ENCODE measurements around the gene RAB25. TPM values are rescaled to one million over a fixed set of nuclear protein-coding genes. Genes with fewer than 3 reads are reported as not detected.

RAB25 gene
- polyA plus RNA-seq, 1 donor: 174 TPM

DNA sequence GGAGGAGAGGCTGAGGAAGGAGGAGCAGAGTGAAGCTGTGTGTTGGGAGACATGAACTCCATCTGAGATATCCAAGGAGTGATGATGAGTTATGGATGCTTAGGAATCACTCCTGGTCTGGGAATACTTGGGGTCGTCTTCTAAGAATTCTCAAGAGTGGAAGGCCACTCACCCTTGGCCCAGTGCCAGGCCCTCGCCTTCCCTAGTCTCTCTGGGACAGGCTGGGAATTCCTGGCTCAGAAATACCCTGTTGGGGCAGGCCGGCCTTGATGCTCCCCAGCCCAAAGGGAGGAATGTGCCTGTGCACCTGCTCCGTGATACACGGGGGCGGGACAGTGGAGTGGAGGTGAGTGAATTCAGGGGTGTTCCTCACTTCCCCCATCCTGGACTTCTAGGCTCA, 40.9 kb downstream of the RAB25 start:
- no peak for DNase-seq
- H3K27ac ChIP-seq (ENCODE audit: low read length): no peak overlapping the region

DNA sequence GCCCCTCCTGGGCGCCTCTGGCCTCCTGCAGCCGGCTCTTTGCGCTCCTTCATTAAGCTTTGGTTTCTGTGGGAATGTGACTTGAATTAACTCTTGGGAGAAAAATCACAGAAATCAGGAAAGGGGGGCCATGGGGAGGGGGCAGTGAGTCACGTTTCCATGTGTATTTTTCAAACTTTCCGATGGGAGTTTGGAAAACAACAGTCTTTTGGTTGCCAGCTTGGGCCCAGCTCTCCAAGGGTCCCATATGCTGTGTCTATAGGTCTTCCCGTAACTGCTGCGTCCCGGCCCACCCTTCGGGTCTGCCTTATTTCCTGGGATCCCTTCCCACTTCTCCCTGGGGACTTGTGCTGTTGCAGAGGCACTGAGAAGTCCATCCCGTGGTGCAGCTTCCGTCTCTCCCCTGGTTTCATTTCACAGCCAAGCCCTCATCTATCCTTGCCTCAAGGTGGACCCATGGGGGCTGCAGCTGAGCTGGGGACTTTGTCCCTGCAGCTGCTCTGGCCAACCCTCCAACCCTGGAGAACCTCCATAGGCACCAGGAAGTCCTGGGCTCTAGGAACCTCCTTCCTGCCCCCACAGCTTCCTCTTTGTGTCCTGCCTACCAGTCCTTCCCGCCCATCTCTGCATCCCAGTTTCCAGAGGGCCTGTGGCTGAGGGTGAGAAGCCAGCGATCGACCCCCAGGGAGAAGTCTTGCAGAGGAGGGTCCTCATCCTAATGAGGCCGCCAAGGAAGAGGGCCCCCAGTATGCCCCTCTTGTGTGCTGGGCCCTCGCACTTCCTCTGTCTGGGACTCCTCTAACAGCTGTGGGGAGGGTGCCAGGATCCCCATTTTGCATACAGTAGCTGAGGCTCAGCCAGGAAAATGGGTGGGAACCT, 41.9 kb downstream of the RAB25 start:
- Histone ChIP-seq H3K9me3 (ENCODE audit: control insufficient read depth, low read depth, low read length) (no peaks in the 10 kb centered on the region), H3K4me1 (ENCODE audit: control insufficient read depth, insufficient read depth, low read length) (peaks cover 65% of the 10 kb centered on the region), H3K4me3 (ENCODE audit: low read length) (no peak overlapping the region), H3K27me3 (ENCODE audit: control insufficient read depth, insufficient read depth, low read length) (no peaks in the 10 kb centered on the region), H3K27ac (ENCODE audit: low read length) (peak overlapping the region; percentile 83), H3K36me3 (ENCODE audit: control insufficient read depth, insufficient read depth, low read length) (no peaks in the 10 kb centered on the region)
- no CpG with 5 or more reads among the region's 16 CpGs for WGBS (ENCODE audit: insufficient coverage, low lambda C conversion rate)
- peak; percentile 82 to 87 for DNase-seq

More for the DNA sequence above, 40.9 kb downstream of the RAB25 start:
- Histone ChIP-seq H3K4me3 (ENCODE audit: low read length) (no peak overlapping the region), H3K9me3 (ENCODE audit: control insufficient read depth, low read depth, low read length) (no peaks in the 10 kb centered on the region), H3K36me3 (ENCODE audit: control insufficient read depth, insufficient read depth, low read length) (no peaks in the 10 kb centered on the region), H3K27me3 (ENCODE audit: control insufficient read depth, insufficient read depth, low read length) (no peaks in the 10 kb centered on the region), H3K4me1 (ENCODE audit: control insufficient read depth, insufficient read depth, low read length) (peaks cover 64% of the 10 kb centered on the region)
- no CpG with 5 or more reads among the region's 6 CpGs for WGBS (ENCODE audit: insufficient coverage, low lambda C conversion rate)

- H3K4me3 ChIP-seq (ENCODE audit: low read length): no peak overlapping the region
- no peaks in the 10 kb centered on the region for H3K9me3 ChIP-seq (ENCODE audit: control insufficient read depth, low read depth, low read length)
- peak in 1 of 2 donors; percentile 39 for DNase-seq
These were observed 42.6 kb downstream of the RAB25 start for GRCh38 chr1:156103521-156103947.

DNA sequence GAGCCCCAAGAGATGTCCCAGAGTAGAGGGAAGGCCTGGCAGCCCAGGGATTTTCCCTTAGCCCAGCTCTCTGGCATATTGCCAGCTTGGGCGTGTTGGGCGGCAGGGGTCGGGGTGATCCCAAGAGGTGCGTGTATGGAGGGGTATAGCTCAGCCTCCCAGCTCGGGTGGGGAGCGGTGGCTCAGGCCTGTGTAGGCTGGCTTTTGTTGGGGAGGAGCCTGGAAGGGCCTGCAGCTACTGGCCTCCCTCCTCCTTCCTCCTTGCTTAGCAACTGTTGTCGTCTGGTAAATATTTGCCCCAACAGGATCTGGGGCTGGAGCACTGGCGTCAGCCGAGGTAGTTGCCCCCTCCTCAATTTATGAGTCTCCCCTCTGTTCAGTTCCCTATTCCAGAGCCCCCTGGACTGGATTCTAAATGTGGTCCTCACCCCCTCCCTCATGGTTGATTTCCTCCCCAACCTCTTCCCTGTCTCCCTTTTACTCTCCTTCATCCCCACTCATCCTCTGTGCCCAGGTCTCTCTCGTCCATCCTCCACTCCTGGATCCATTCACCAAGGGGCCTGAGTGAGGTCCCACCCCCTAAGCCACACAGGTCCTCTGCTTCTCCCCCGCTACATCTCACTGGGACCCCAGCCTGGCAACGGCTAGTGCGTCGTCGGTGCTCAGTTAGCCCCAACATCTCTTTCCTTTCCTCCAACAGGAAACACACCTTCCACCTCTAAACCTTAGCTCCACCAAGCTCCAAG, 43.3 kb downstream of the RAB25 start:
- Histone ChIP-seq H3K4me1 (ENCODE audit: control insufficient read depth, insufficient read depth, low read length) (peaks cover 65% of the 10 kb centered on the region), H3K27ac (ENCODE audit: low read length) (peak overlapping the region; percentile 83), H3K9me3 (ENCODE audit: control insufficient read depth, low read depth, low read length) (no peaks in the 10 kb centered on the region), H3K36me3 (ENCODE audit: control insufficient read depth, insufficient read depth, low read length) (no peaks in the 10 kb centered on the region), H3K4me3 (ENCODE audit: low read length) (no peak overlapping the region), H3K27me3 (ENCODE audit: control insufficient read depth, insufficient read depth, low read length) (no peaks in the 10 kb centered on the region)
- 12% methylated on average over 4 of the region's 15 CpGs for WGBS (ENCODE audit: insufficient coverage, low lambda C conversion rate)
- DNase-seq: peak; percentile 91 to 93

More at GRCh38 chr1:156103521-156103947, 42.6 kb downstream of the RAB25 start:
- Histone ChIP-seq H3K36me3 (ENCODE audit: control insufficient read depth, insufficient read depth, low read length) (no peaks in the 10 kb centered on the region), H3K27ac (ENCODE audit: low read length) (peak overlapping the region; percentile 83), H3K4me1 (ENCODE audit: control insufficient read depth, insufficient read depth, low read length) (peaks cover 65% of the 10 kb centered on the region), H3K27me3 (ENCODE audit: control insufficient read depth, insufficient read depth, low read length) (no peaks in the 10 kb centered on the region)
- WGBS (ENCODE audit: insufficient coverage, low lambda C conversion rate): 60% methylated on average over 1 of the region's 9 CpGs

- H3K4me1 ChIP-seq (ENCODE audit: control insufficient read depth, insufficient read depth, low read length): peaks cover 62% of the 10 kb centered on the region
- no peaks in the 10 kb centered on the region for H3K27me3 ChIP-seq (ENCODE audit: control insufficient read depth, insufficient read depth, low read length)
- H3K27ac ChIP-seq (ENCODE audit: low read length): peak overlapping the region; percentile 83
- H3K36me3 ChIP-seq (ENCODE audit: control insufficient read depth, insufficient read depth, low read length): no peaks in the 10 kb centered on the region
- no peaks in the 10 kb centered on the region for H3K9me3 ChIP-seq (ENCODE audit: control insufficient read depth, low read depth, low read length)
- peak overlapping the region; percentile 44 for H3K4me3 ChIP-seq (ENCODE audit: low read length)
- peak in 1 of 2 donors; percentile 74 for DNase-seq
- no CpG with 5 or more reads among the region's 11 CpGs for WGBS (ENCODE audit: insufficient coverage, low lambda C conversion rate)
These were observed 44.2 kb downstream of the RAB25 start for GRCh38 chr1:156104861-156105832.

- H3K36me3 ChIP-seq (ENCODE audit: control insufficient read depth, insufficient read depth, low read length): no peaks in the 10 kb centered on the region
- no peaks in the 10 kb centered on the region for H3K9me3 ChIP-seq (ENCODE audit: control insufficient read depth, low read depth, low read length)
- peaks cover 50% of the 10 kb centered on the region for H3K4me1 ChIP-seq (ENCODE audit: control insufficient read depth, insufficient read depth, low read length)
- H3K4me3 ChIP-seq (ENCODE audit: low read length): peak overlapping the region; percentile 44
- H3K27me3 ChIP-seq (ENCODE audit: control insufficient read depth, insufficient read depth, low read length): no peaks in the 10 kb centered on the region
- H3K27ac ChIP-seq (ENCODE audit: low read length): peak overlapping the region; percentile 83
- DNase-seq: no peak
- WGBS (ENCODE audit: insufficient coverage, low lambda C conversion rate): no CpG with 5 or more reads among the region's 14 CpGs
These were observed 45.9 kb downstream of the RAB25 start for GRCh38 chr1:156106624-156107488.

DNA sequence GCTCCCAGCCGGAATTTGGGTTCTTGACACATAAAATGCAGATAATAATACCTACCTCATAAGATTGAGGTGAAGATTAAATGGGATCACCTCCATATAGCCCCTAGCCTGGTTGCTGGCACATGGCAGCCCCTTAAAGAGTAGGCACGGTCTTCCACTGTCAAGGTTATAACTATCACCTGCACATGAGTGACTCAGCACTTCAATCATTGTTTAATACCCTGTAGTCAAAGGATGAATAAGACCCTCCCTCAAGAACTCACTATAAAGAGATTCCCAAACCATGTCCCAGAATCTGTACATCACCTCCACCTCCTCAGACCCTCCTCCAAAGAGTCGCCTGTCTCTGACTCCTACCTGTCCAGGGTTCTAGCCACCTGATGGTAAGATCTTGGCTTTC, 47.1 kb downstream of the RAB25 start:
- no peak for DNase-seq
- H3K4me1 ChIP-seq (ENCODE audit: control insufficient read depth, insufficient read depth, low read length): peaks cover 38% of the 10 kb centered on the region
- H3K27me3 ChIP-seq (ENCODE audit: control insufficient read depth, insufficient read depth, low read length): no peaks in the 10 kb centered on the region
- no peaks in the 10 kb centered on the region for H3K9me3 ChIP-seq (ENCODE audit: control insufficient read depth, low read depth, low read length)
- no peak overlapping the region for H3K27ac ChIP-seq (ENCODE audit: low read length)
- no CpG with 5 or more reads among the region's 3 CpGs for WGBS (ENCODE audit: insufficient coverage, low lambda C conversion rate)
- H3K4me3 ChIP-seq (ENCODE audit: low read length): no peak overlapping the region
- no peaks in the 10 kb centered on the region for H3K36me3 ChIP-seq (ENCODE audit: control insufficient read depth, insufficient read depth, low read length)

GRCh38 chr1:156108664-156109241, 47.8 kb downstream of the RAB25 start:
- peaks cover 36% of the 10 kb centered on the region for H3K4me1 ChIP-seq (ENCODE audit: control insufficient read depth, insufficient read depth, low read length)
- no CpG with 5 or more reads among the region's 6 CpGs for WGBS (ENCODE audit: insufficient coverage, low lambda C conversion rate)
- H3K4me3 ChIP-seq (ENCODE audit: low read length): no peak overlapping the region
- no peaks in the 10 kb centered on the region for H3K36me3 ChIP-seq (ENCODE audit: control insufficient read depth, insufficient read depth, low read length)
- no peaks in the 10 kb centered on the region for H3K9me3 ChIP-seq (ENCODE audit: control insufficient read depth, low read depth, low read length)
- H3K27me3 ChIP-seq (ENCODE audit: control insufficient read depth, insufficient read depth, low read length): no peaks in the 10 kb centered on the region
- H3K27ac ChIP-seq (ENCODE audit: low read length): no peak overlapping the region
- no peak for DNase-seq

DNA sequence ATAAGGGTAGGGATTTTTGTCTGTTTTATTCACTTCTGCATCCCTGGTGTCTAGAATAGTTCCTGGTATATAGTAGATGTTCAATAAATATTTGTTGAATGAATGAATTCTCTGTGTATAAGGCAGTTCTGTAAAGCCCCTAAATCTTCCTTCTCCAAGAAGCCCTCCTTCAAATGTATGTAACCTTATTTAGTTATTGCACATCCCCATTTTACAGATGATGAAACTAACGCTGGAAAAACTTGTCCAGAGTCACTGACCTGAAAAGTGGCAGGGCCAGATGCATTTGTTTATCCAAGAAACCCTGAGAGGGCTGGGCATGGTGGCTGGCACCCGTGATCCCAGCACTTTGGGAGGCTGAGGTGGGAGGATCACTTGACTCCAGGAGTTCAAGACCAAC, 49.3 kb downstream of the RAB25 start:
- no peak overlapping the region for H3K4me3 ChIP-seq (ENCODE audit: low read length)
- no peaks in the 10 kb centered on the region for H3K9me3 ChIP-seq (ENCODE audit: control insufficient read depth, low read depth, low read length)
- H3K36me3 ChIP-seq (ENCODE audit: control insufficient read depth, insufficient read depth, low read length): no peaks in the 10 kb centered on the region
- DNase-seq: no peak
- WGBS (ENCODE audit: insufficient coverage, low lambda C conversion rate): no CpG with 5 or more reads among the region's 2 CpGs
- H3K27me3 ChIP-seq (ENCODE audit: control insufficient read depth, insufficient read depth, low read length): no peaks in the 10 kb centered on the region
- peaks cover 28% of the 10 kb centered on the region for H3K4me1 ChIP-seq (ENCODE audit: control insufficient read depth, insufficient read depth, low read length)
- H3K27ac ChIP-seq (ENCODE audit: low read length): no peak overlapping the region

Data from large intestine (tissue), 3 donors.